Nephron (organoid): ENCODE results near the gene HDAC8.
A peak's percentile ranks its signal among the peaks of the same experiment; 100 is the strongest.

Experiments
- H3K27ac Mint-ChIP-seq, 3 experiments: 2 replicates each; pipeline ENCODE4 v1.8.0; 2020; ENCODE audit warnings: mixed read lengths in 3 of 3, mild to moderate bottlenecking in 2 of 3, moderate library complexity in 1 of 3
- H3K27me3 Mint-ChIP-seq: 2 replicates; pipeline ENCODE4 v1.8.0; 2021; ENCODE audit warnings: low read depth, mild to moderate bottlenecking, moderate library complexity, mixed read lengths
- H3K36me3 Mint-ChIP-seq: 2 replicates; pipeline ENCODE4 v1.8.0; 2020; ENCODE audit warnings: low read depth, mixed read lengths
- H3K4me1 Mint-ChIP-seq: 2 replicates; pipeline ENCODE4 v1.8.0; 2020; ENCODE audit warnings: mixed read lengths
- H3K4me3 Mint-ChIP-seq, 3 experiments: 2 replicates each; pipeline ENCODE4 v1.8.0; 2020; ENCODE audit warnings: mild to moderate bottlenecking in 3 of 3, mixed read lengths in 3 of 3, moderate library complexity in 2 of 3
- H3K9me3 Mint-ChIP-seq: 2 replicates; pipeline ENCODE4 v1.8.0; 2020; ENCODE audit warnings: mixed read lengths
- TF ChIP-seq, protein P1 (sequence below), 3 experiments: fragments of 200-600 bp; sonication (generic); IDR thresholded peaks; one replicate each; pipeline ENCODE4 v1.5.0; 2021; ENCODE audit warnings: antibody characterized with exemption in 3 of 3; ENCODE audit not compliant: unreplicated experiment in 3 of 3

The HDAC8 gene

DNA sequence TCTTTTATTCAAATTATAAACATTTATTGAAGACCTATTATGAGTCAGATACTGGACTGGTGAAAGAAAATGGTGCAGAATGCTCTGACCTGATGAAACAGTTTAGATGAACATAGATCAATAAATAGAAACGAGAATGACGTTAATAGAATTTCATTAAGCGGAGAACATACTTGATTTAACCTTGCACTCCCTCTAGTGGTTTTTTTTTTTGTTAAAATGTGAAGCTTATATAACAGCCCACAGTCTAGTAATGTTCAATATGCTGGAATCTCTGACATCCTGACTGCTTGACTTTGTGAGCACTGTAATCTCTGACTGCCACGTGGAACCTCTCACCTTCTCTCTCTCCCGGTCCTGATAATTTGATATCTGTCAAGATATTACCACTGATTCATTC is 32.3 kb downstream of the HDAC8 start:
- Mint-ChIP-seq H3K27ac (no peak overlapping the region), H3K27me3 (no peaks in the 10 kb centered on the region), H3K9me3 (no peaks in the 10 kb centered on the region), H3K4me1 (peaks cover 7% of the 10 kb centered on the region), H3K4me3 (no peak overlapping the region), H3K36me3 (peaks cover 6% of the 10 kb centered on the region)
- TF ChIP-seq, protein P1, sequence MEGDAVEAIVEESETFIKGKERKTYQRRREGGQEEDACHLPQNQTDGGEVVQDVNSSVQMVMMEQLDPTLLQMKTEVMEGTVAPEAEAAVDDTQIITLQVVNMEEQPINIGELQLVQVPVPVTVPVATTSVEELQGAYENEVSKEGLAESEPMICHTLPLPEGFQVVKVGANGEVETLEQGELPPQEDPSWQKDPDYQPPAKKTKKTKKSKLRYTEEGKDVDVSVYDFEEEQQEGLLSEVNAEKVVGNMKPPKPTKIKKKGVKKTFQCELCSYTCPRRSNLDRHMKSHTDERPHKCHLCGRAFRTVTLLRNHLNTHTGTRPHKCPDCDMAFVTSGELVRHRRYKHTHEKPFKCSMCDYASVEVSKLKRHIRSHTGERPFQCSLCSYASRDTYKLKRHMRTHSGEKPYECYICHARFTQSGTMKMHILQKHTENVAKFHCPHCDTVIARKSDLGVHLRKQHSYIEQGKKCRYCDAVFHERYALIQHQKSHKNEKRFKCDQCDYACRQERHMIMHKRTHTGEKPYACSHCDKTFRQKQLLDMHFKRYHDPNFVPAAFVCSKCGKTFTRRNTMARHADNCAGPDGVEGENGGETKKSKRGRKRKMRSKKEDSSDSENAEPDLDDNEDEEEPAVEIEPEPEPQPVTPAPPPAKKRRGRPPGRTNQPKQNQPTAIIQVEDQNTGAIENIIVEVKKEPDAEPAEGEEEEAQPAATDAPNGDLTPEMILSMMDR (IDR thresholded peaks at IDR 0.05; ENCODE audit: unreplicated experiment in 3 of 3): peak in 1 of 3 experiments; percentile 41

GRCh38 chrX:72539822-72540221 is 32.8 kb downstream of the HDAC8 start:
- TF ChIP-seq, protein P1 (IDR thresholded peaks at IDR 0.05; ENCODE audit: unreplicated experiment in 3 of 3): no peak
- Mint-ChIP-seq H3K36me3 (peaks cover 6% of the 10 kb centered on the region), H3K27me3 (no peaks in the 10 kb centered on the region), H3K9me3 (no peaks in the 10 kb centered on the region), H3K4me1 (peaks cover 7% of the 10 kb centered on the region), H3K27ac (no peak overlapping the region), H3K4me3 (no peak overlapping the region)

GRCh38 chrX:72536542-72536941 is 36.1 kb downstream of the HDAC8 start:
- H3K27ac Mint-ChIP-seq: no peak overlapping the region
- TF ChIP-seq, protein P1 (IDR thresholded peaks at IDR 0.05; ENCODE audit: unreplicated experiment in 3 of 3): no peak
- H3K4me3 Mint-ChIP-seq: no peak overlapping the region
- H3K36me3 Mint-ChIP-seq: peaks cover 4% of the 10 kb centered on the region
- H3K4me1 Mint-ChIP-seq: peaks cover 7% of the 10 kb centered on the region
- no peaks in the 10 kb centered on the region for H3K9me3 Mint-ChIP-seq
- H3K27me3 Mint-ChIP-seq: no peaks in the 10 kb centered on the region

DNA sequence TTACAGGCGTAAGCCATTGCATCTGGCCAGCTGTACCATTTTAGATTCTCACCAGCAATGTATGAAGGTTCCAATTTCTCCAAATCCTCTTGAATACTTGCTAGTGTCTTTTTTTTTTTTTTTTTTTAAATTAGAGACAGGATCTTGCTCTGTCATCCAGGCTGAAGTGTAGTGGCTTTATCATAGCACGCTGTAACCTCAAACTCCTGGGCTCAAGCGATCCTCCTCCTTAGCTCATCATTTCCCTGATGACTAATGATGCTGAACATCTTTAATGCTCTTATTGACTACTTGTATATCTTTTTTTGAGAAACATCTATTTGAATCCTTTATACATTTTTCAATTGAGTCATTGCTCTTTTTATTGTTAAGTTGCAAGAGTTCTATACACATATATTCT is 40.3 kb downstream of the HDAC8 start:
- Mint-ChIP-seq H3K9me3 (peaks cover 7% of the 10 kb centered on the region), H3K4me3 (no peak overlapping the region), H3K4me1 (peaks cover 7% of the 10 kb centered on the region), H3K27ac (no peak overlapping the region), H3K36me3 (peaks cover 27% of the 10 kb centered on the region), H3K27me3 (no peaks in the 10 kb centered on the region)
- TF ChIP-seq, protein P1 (IDR thresholded peaks at IDR 0.05; ENCODE audit: unreplicated experiment in 3 of 3): no peak

DNA sequence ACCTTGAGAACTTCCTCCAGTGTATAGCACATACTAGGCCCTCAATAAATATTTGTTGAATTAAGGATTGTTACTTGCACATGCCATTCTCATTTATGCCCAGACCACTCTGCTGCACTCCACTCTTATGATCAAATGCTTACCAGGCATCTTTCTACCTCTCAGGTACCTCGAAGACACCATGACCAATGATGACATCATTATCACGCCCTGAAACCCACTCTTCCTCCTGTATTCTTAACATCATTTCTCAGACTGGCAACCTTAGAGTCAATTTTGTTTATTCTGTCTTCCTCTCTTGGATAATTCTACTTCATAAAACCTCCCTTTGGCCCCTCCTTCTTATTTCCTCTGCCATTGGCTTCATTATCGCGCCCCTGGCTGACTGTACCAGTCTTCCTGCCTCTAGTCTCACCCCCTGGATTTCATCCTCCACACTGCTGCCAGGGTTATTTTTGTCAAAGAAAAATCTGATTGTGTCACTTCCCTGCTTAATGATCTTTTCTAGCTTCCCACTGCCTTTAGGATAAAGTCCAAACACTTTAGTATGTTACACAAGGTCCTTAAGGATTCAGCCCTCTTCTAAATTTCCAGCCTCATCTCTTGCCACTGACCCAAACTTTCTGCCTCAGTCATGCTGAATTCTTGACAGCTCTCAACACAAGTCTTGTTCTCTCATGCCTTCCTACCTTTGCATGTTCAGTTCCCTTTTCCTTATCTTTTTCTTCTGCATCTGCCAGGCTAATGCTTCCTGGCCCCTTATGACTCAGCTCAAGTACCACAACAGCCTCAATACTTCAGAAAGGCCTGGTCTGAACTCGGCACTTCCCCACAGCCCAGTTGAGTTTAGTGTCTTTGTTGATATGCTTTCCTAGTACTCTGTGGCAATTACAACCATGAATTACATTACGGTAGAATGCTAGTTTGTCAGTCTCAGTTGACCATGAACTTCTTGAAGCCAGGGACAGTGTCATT is 45.8 kb downstream of the HDAC8 start:
- Mint-ChIP-seq H3K9me3 (peaks cover 15% of the 10 kb centered on the region), H3K27me3 (no peaks in the 10 kb centered on the region), H3K27ac (no peak overlapping the region), H3K4me1 (no peaks in the 10 kb centered on the region), H3K36me3 (peaks cover 30% of the 10 kb centered on the region), H3K4me3 (no peak overlapping the region)
- TF ChIP-seq, protein P1 (IDR thresholded peaks at IDR 0.05; ENCODE audit: unreplicated experiment in 3 of 3): no peak

DNA sequence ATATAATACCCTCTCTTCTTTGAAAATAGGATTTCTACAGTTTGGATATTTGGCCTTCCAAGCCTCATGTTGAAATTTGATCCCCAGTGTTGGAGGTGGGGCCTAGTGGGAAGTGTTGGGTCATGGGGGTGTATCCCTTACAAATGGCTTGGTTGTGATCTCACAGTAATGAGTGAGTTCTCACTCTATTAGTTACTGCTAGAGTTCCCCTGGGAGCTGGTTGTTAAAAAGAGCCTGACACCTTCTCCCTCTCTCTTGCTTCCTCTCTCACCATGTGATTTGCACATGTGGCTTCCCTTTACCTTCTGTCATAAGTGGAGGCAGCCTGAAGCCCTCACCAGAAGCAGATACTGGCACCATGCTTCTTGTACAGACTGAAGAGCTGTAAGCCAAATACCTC is 73.9 kb downstream of the HDAC8 start:
- peaks cover 21% of the 10 kb centered on the region for H3K9me3 Mint-ChIP-seq
- H3K4me1 Mint-ChIP-seq: peaks cover 15% of the 10 kb centered on the region
- no peaks in the 10 kb centered on the region for H3K27me3 Mint-ChIP-seq
- peaks cover 28% of the 10 kb centered on the region for H3K36me3 Mint-ChIP-seq
- no peak overlapping the region for H3K4me3 Mint-ChIP-seq
- TF ChIP-seq, protein P1 (IDR thresholded peaks at IDR 0.05; ENCODE audit: unreplicated experiment in 3 of 3): no peak
- H3K27ac Mint-ChIP-seq: no peak overlapping the region
